Large intestine (tissue), 12 donors: ENCODE results near the gene RGL2. TPM values are rescaled to one million over a fixed set of nuclear protein-coding genes. Genes with fewer than 3 reads are reported as not detected.
"Not testable (repeated sequence)": the region's sequence is repeated elsewhere in the genome, so short reads cannot be mapped to it uniquely, and the experiment has no call there.

ENCODE experiments used
- DNase-seq, 2 donors: peaks; one replicate each; pipeline versions ENCODE4 v3.0.0 to v3.0.0-alpha.2; 2013
- H3K27ac ChIP-seq: one replicate; pipeline ENCODE4 v1.5.1; 2013; ENCODE audit warnings: low read length
- H3K27me3 ChIP-seq: 2 replicates; pipeline ENCODE4 v1.6.1; 2013; ENCODE audit warnings: low read length; ENCODE audit not compliant: control insufficient read depth, insufficient read depth
- H3K36me3 ChIP-seq: 2 replicates; pipeline ENCODE4 v1.6.1; 2013; ENCODE audit warnings: low read length; ENCODE audit not compliant: control insufficient read depth, insufficient read depth
- H3K4me1 ChIP-seq: one replicate; pipeline ENCODE4 v1.6.1; 2013; ENCODE audit warnings: low read length; ENCODE audit not compliant: control insufficient read depth, insufficient read depth
- H3K4me3 ChIP-seq: one replicate; pipeline ENCODE4 v1.5.1; 2013; ENCODE audit warnings: low read length
- H3K9me3 ChIP-seq: one replicate; pipeline ENCODE4 v1.6.1; 2013; ENCODE audit warnings: mild to moderate bottlenecking, low read depth, low read length, moderate library complexity; ENCODE audit not compliant: control insufficient read depth
- WGBS: methylation state at CpG from one replicate; pipeline ENCODE4 v1.1.5; 2013; ENCODE audit warnings: low lambda C conversion rate; ENCODE audit not compliant: insufficient coverage; 5-methylcytosine and 5-hydroxymethylcytosine counted together
- long read RNA-seq, 11 donors: transcript quantifications; one replicate each; lab custom pipeline, GENCODE V29; 2026
- polyA plus RNA-seq: library from polyadenylated mRNA; unstranded; fragments of 120-200 nt; gene quantifications from one replicate; pipeline ENCODE4 v1.2.1, GENCODE V29; 2013

Gene RGL2, protein sequence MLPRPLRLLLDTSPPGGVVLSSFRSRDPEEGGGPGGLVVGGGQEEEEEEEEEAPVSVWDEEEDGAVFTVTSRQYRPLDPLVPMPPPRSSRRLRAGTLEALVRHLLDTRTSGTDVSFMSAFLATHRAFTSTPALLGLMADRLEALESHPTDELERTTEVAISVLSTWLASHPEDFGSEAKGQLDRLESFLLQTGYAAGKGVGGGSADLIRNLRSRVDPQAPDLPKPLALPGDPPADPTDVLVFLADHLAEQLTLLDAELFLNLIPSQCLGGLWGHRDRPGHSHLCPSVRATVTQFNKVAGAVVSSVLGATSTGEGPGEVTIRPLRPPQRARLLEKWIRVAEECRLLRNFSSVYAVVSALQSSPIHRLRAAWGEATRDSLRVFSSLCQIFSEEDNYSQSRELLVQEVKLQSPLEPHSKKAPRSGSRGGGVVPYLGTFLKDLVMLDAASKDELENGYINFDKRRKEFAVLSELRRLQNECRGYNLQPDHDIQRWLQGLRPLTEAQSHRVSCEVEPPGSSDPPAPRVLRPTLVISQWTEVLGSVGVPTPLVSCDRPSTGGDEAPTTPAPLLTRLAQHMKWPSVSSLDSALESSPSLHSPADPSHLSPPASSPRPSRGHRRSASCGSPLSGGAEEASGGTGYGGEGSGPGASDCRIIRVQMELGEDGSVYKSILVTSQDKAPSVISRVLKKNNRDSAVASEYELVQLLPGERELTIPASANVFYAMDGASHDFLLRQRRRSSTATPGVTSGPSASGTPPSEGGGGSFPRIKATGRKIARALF
- 73.4 TPM for polyA plus RNA-seq
- long read RNA-seq, donor 1, partial matches to known transcripts = 0 of 3 reads
- long read RNA-seq, donor 1, other reads (novel, unspliced or antisense) = 0 of 3 reads
- long read RNA-seq, donor 2, partial matches to known transcripts = 0 of 5 reads
- long read RNA-seq, donor 2, other reads (novel, unspliced or antisense) = 0 of 5 reads
- long read RNA-seq, donor 3, partial matches to known transcripts = 0 of 4 reads
- long read RNA-seq, donor 3, other reads (novel, unspliced or antisense) = 0 of 4 reads
- long read RNA-seq, donor 4 = 0 reads
- long read RNA-seq, donor 5, partial matches to known transcripts = 0 of 2 reads
- long read RNA-seq, donor 5, other reads (novel, unspliced or antisense) = 0 of 2 reads
- long read RNA-seq, donor 6, partial matches to known transcripts = 0 of 2 reads
- long read RNA-seq, donor 6, other reads (novel, unspliced or antisense) = 0 of 2 reads
- long read RNA-seq, donor 7, partial matches to known transcripts = 0 of 2 reads
- long read RNA-seq, donor 7, other reads (novel, unspliced or antisense) = 0 of 2 reads
- long read RNA-seq, donor 8, partial matches to known transcripts = 0 of 1 reads
- long read RNA-seq, donor 8, other reads (novel, unspliced or antisense) = 0 of 1 reads
- long read RNA-seq, donor 9, partial matches to known transcripts = 0 of 2 reads
- long read RNA-seq, donor 9, other reads (novel, unspliced or antisense) = 0 of 2 reads
- long read RNA-seq, donor 10, partial matches to known transcripts = 0 of 3 reads
- long read RNA-seq, donor 10, other reads (novel, unspliced or antisense) = 0 of 3 reads
- long read RNA-seq, donor 11, partial matches to known transcripts = 0 of 1 reads
- long read RNA-seq, donor 11, other reads (novel, unspliced or antisense) = 0 of 1 reads

DNA sequence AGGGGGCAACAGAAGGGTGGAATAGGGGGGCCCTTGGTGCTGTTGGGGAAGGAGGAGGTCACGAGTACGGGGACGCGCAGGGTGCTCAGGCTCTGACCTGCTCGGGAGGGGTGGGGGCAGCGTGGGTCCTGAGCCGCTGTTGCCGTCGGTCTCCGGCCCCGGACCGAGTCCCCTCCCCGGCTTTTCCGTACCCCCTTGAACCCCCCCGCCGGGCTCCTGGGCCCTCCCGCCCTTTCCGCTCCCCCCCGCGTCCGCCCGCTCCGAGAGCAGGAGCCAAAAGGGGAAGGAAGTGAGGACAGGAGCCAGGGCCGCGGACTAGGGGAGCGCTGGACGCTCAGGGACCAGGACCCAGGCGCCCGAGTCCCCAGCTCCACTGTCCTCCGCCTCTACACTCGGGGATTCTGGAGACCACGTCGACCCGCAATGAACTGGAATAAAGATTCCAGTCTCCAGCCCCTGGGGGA lies at the start of gene RGL2:
Gene RGL2, minus strand, starts transcription at position 170 of the 464 bp plus-strand sequence. CDS start 332 bp downstream, outside the sequence.
- Histone ChIP-seq H3K4me1 (no peaks in the 10 kb centered on the region), H3K4me3 (peak within 1 kb of the TSS; percentile 87), H3K27me3 (no peaks in the 10 kb centered on the region), H3K36me3 (peaks cover 37% of the 10 kb centered on the region), H3K9me3 (no peaks in the 10 kb centered on the region), H3K27ac (peak within 1 kb of the TSS; percentile 98)
- DNase-seq = no peak
- WGBS = no CpG with 5 or more reads among the region's 34 CpGs

DNA sequence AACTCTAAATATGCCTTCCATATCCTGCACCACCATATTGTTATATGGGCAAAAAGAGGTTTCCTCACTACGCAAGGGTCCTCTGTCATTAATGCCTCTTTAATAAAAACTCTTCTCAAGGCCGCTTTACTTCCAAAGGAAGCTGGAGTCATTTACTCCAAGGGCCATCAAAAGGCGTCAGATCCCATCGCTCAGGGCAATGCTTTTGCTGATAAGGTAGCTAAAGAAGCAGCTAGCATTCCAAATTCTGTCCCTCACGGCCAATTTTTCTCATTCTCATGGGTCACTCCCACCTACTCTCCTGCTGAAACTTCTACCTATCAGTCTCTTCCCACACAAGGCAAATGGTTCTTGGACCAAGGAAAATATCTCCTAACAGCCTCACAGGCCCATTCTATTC lies 49.1 kb upstream of the RGL2 start:
- no peaks in the 10 kb centered on the region for H3K36me3 ChIP-seq
- no peak overlapping the region for H3K4me3 ChIP-seq
- no peak for DNase-seq
- H3K4me1 ChIP-seq = no peaks in the 10 kb centered on the region
- WGBS = no CpG with 5 or more reads among the region's 5 CpGs
- no peaks in the 10 kb centered on the region for H3K27me3 ChIP-seq
- H3K27ac ChIP-seq = no peak overlapping the region
- H3K9me3 ChIP-seq = no peaks in the 10 kb centered on the region

DNA sequence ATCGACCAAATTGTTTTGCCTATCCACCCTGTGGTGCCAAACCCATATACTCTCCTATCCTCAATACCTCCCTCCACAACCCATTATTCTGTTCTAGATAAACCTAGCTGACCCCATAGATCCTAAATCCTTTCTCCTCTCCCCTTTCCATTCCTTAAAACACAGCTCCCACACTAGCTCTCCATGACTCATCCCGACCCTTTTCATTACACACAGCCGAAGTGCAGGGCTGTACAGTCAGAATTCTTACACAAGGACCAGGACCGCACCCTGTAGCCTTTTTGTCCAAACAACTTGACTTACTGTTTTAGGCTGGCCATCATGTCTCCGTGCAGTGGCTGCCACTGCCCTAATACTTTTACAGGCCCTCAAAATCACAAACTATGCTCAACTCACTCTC lies 48.2 kb upstream of the RGL2 start:
- not testable (repeated sequence) for H3K9me3 ChIP-seq, H3K27me3 ChIP-seq, H3K36me3 ChIP-seq, DNase-seq, H3K27ac ChIP-seq, H3K4me1 ChIP-seq, H3K4me3 ChIP-seq
- 80% methylated on average over 2 of the region's 5 CpGs for WGBS

DNA sequence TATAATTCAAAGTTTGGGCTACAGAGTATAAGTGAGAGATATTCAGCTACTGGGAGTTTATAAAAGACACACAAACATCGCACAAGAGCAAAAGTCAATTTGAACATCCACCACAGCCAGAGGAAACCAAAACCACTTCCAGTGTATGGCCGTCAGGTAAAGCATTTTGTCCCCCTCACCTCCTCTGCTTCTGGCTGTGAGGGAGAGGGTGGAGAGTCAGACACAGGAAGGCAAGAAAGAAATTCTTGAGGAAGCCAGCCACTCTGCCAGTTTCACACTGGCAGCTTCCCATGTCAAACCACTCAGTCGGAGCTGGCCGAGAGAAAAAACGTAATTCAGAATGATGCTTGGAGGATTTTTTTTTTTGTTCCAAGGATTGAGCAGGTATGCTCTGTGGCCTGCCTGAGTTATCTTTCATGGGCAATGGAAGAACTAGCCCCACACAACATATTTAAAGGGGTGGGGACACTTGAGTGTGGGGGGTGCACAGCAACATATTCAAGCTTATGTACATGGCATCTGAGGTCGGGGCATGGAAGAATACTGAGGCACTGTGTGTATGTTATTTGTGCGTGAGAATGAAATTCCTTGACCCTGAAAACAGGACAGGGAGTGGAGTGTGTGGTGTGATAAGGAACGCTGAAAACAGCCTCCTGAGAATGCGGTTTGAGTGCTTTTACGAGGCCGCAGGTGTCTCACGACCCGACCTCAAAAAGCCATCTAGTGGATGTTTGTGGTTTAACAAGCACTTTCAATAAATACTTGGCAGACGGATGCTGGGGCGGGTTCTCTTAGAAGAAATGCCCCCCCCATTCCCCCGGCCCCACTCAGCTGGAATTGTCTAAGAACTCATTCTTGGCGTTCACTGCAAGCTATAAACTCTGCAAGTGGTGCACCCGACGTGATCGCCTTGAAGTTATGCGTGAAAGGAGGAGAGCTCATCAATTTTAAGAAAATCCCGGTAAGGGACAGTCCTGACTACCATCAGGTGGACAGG lies 46.3 kb upstream of the RGL2 start:
- H3K4me3 ChIP-seq = no peak overlapping the region
- no peaks in the 10 kb centered on the region for H3K9me3 ChIP-seq
- 14% methylated on average over 6 of the region's 22 CpGs for WGBS
- no peaks in the 10 kb centered on the region for H3K27me3 ChIP-seq
- H3K27ac ChIP-seq = no peak overlapping the region
- H3K4me1 ChIP-seq = no peaks in the 10 kb centered on the region
- peak; percentile 64 to 77 for DNase-seq
- H3K36me3 ChIP-seq = no peaks in the 10 kb centered on the region

DNA sequence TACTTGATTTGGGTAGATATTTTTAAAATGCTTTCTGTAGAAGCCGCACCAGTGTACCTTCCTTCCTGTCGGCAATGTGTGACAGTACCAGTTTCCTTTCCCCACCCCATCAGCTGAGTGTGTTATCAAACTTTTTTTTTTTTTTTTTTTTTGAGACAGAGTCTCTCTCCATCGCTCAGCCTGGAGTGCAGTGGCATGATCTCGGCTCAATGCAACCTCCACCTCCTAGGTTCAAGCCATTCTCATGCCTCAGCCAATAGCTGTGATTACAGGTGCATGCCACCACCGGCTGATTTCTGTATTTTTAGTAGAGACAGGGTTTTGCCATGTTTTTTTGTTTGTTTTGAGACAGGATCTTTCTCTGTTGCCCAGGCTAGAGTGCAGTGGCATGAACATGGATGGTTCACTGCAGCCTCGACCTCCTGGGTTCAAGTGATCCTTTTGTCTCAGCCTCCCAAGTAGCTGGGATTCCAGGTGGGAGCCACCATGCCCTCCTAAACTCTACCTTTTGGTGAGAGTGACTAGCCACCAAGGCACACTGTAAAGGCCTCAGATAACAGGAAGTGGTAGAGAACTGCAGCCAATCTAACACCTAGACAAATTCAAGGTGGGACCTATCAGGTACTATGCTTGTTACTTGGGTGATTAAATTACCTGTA lies 45.3 kb upstream of the RGL2 start:
- WGBS = 0% methylated on average over 1 of the region's 6 CpGs

DNA sequence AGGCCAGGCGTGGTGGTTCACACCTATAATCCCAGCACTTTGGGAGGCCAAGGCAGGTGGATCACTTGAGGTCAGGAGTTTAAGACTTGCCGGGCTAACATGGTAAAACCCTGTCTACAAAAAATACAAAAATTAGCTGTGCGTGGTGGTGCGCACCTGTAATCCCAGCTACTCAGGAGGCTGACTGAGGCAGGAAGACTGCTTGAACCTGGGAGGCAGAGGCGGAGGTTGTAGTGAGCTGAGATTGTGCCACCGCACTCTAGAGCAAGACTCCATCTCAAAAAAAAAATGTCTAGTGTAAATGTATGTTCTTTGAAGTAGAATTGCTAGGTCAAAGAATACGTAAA lies 44.8 kb upstream of the RGL2 start:
- H3K4me3 ChIP-seq, H3K36me3 ChIP-seq, H3K27ac ChIP-seq, H3K9me3 ChIP-seq, H3K4me1 ChIP-seq, DNase-seq, H3K27me3 ChIP-seq: not testable (repeated sequence)
- WGBS = 100% methylated on average over 2 of the region's 7 CpGs

More for the DNA sequence above, 45.3 kb upstream of the RGL2 start:
- no peak for DNase-seq
- no peaks in the 10 kb centered on the region for H3K27me3 ChIP-seq
- H3K4me3 ChIP-seq = no peak overlapping the region
- H3K27ac ChIP-seq = no peak overlapping the region
- no peaks in the 10 kb centered on the region for H3K9me3 ChIP-seq
- H3K4me1 ChIP-seq = no peaks in the 10 kb centered on the region
- H3K36me3 ChIP-seq = no peaks in the 10 kb centered on the region

DNA sequence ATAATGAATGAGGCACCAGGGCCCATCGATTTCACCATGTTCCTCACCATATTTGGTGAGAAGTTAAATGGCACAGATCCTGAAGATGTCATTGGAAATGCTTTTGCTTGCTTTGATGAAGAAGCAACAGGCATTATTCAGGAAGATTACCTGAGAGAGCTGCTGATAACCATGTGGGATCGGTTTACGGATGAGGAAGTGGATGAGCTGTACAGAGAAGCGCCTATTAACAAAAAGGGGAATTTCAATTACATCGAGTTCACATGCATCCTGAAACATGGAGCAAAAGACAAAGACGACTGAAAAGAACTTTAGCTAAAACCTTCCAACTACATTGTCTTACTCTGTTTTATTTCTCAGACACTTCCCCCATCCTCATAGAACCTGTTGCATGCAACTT lies 40.5 kb upstream of the RGL2 start:
- H3K36me3 ChIP-seq = no peaks in the 10 kb centered on the region
- no peaks in the 10 kb centered on the region for H3K27me3 ChIP-seq
- no peaks in the 10 kb centered on the region for H3K4me1 ChIP-seq
- no peak overlapping the region for H3K4me3 ChIP-seq
- H3K9me3 ChIP-seq = no peaks in the 10 kb centered on the region
- 100% methylated on average over 2 of the region's 6 CpGs for WGBS
- no peak overlapping the region for H3K27ac ChIP-seq
- DNase-seq = no peak

DNA sequence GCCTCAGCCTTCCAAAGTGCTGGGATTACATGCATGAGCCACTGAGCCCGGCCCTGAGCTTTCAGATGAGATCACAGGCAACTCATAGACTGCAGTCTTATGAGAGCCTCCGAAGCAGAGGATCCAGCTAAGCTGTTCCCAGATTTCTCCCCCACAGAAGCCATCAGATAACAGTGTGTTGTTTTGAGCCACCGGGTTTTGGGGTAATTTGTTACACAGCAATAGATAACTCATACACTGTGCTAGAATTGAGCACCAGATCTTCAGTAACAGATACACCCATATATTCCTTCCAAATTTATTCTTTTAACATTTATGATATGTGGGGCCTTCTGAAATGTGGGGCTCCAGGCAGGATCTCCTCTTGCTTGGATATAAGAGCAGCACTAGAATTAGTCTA lies 37.8 kb upstream of the RGL2 start:
- H3K27ac ChIP-seq = no peak overlapping the region
- H3K4me3 ChIP-seq = no peak overlapping the region
- no peaks in the 10 kb centered on the region for H3K27me3 ChIP-seq
- no peaks in the 10 kb centered on the region for H3K4me1 ChIP-seq
- H3K9me3 ChIP-seq = no peaks in the 10 kb centered on the region
- no peaks in the 10 kb centered on the region for H3K36me3 ChIP-seq
- no CpG with 5 or more reads among the region's 3 CpGs for WGBS
- DNase-seq = no peak
